ENCODE results near the gene MYBPH.

The MYBPH gene

GRCh38 chr1:203197625-203198024 lies 22.0 kb upstream of the MYBPH start:
- ATAC-seq = peak; percentile 64
- TF ChIP-seq ZFP3 (CRISPR knock-in tag; IDR thresholded peaks at IDR 0.05) (no peak), ESRRG (CRISPR knock-in tag; IDR thresholded peaks at IDR 0.05) (no peak), CSRNP3 (CRISPR knock-in tag; IDR thresholded peaks at IDR 0.05) (no peak), ZFP30 (CRISPR knock-in tag; IDR thresholded peaks at IDR 0.05) (no peak), ZC3H10 (CRISPR knock-in tag; IDR thresholded peaks at IDR 0.05) (no peak), ISL1 (CRISPR knock-in tag; IDR thresholded peaks at IDR 0.05) (no peak)

GRCh38 chr1:203196371-203196770 lies 20.7 kb upstream of the MYBPH start:
- TF ChIP-seq CSDC2 (CRISPR knock-in tag; IDR thresholded peaks at IDR 0.05) (no peak), POU6F1 (CRISPR knock-in tag; IDR thresholded peaks at IDR 0.05; ENCODE audit: borderline replicate concordance, low read depth) (no peak), TOX (CRISPR knock-in tag; IDR thresholded peaks at IDR 0.05; ENCODE audit: borderline replicate concordance) (no peak), PATZ1 (CRISPR knock-in tag; IDR thresholded peaks at IDR 0.05; ENCODE audit: borderline replicate concordance) (no peak), ZFP3 (CRISPR knock-in tag; IDR thresholded peaks at IDR 0.05) (no peak), ISL1 (CRISPR knock-in tag; IDR thresholded peaks at IDR 0.05) (no peak), TCF4 (CRISPR knock-in tag; IDR thresholded peaks at IDR 0.05; ENCODE audit: borderline replicate concordance) (no peak), ARNTL (CRISPR knock-in tag; IDR thresholded peaks at IDR 0.05; ENCODE audit: borderline replicate concordance, low read depth) (no peak), PPARA (CRISPR knock-in tag; IDR thresholded peaks at IDR 0.05; ENCODE audit: borderline replicate concordance) (no peak), GLIS3 (CRISPR knock-in tag; IDR thresholded peaks at IDR 0.05) (no peak), BACH2 (CRISPR knock-in tag; IDR thresholded peaks at IDR 0.05; ENCODE audit: borderline replicate concordance) (no peak), ZNF565 (CRISPR knock-in tag; conservative IDR thresholded peaks at IDR 0.05; ENCODE audit: low read depth) (no peak), CREB5 (CRISPR knock-in tag; IDR thresholded peaks at IDR 0.05; ENCODE audit: low read depth) (no peak), TSHZ2 (CRISPR knock-in tag; IDR thresholded peaks at IDR 0.05) (no peak), ZC3H10 (CRISPR knock-in tag; IDR thresholded peaks at IDR 0.05) (no peak), ZNF8 (CRISPR knock-in tag; IDR thresholded peaks at IDR 0.05) (no peak), ESRRG (CRISPR knock-in tag; IDR thresholded peaks at IDR 0.05) (no peak)
- ATAC-seq = peak; percentile 43

- no peak for TF ChIP-seq TSHZ2 (CRISPR knock-in tag; IDR thresholded peaks at IDR 0.05)
- no peak for TF ChIP-seq SNAI2 (CRISPR knock-in tag; IDR thresholded peaks at IDR 0.05)
- no peak for TF ChIP-seq PATZ1 (CRISPR knock-in tag; IDR thresholded peaks at IDR 0.05; ENCODE audit: borderline replicate concordance)
- TF ChIP-seq ZC3H10 (CRISPR knock-in tag; IDR thresholded peaks at IDR 0.05) = no peak
- no peak for TF ChIP-seq ZFP3 (CRISPR knock-in tag; IDR thresholded peaks at IDR 0.05)
- TF ChIP-seq TCF4 (CRISPR knock-in tag; IDR thresholded peaks at IDR 0.05; ENCODE audit: borderline replicate concordance) = no peak
- TF ChIP-seq ISL1 (CRISPR knock-in tag; IDR thresholded peaks at IDR 0.05) = no peak
- no peak for TF ChIP-seq ESRRG (CRISPR knock-in tag; IDR thresholded peaks at IDR 0.05)
- TF ChIP-seq GLIS3 (CRISPR knock-in tag; IDR thresholded peaks at IDR 0.05) = no peak
- no peak for TF ChIP-seq PPARA (CRISPR knock-in tag; IDR thresholded peaks at IDR 0.05; ENCODE audit: borderline replicate concordance)
- ATAC-seq = no peak
These were observed 15.3 kb upstream of the MYBPH start for GRCh38 chr1:203190949-203191348.
